K562 (cell line): ENCODE data around the gene AIMP1. TPM values are rescaled to one million over a fixed set of nuclear protein-coding genes. Genes with fewer than 3 reads are reported as not detected.

ENCODE experiments used
- ATAC-seq: fragments of 200-7000 bp; cut with Tn5 transposase; 3 replicates; pipeline ENCODE4 v1.9.1; 2020; ENCODE audit warnings: moderate library complexity
- BruUV-seq: library from RNA; stranded (reverse); fragments of 400-500 nt; replicated peaks from 2 replicates; lab custom pipeline; 2021; lab: Mats Ljungman, UMichigan
- CTCF ChIA-PET: fragments of 300-600 bp; formaldehyde crosslinking; extraction: SDS; loops from one replicate; lab custom pipeline; 2021; ENCODE audit warnings: low intra/inter-chr PET ratio; lab: Yijun Ruan, JAX
- POLR2A ChIA-PET: fragments of 300-600, 350-650 bp; sonication (Branson Sonifier 250); formaldehyde crosslinking; extraction: SDS; loops from one replicate; lab custom pipeline; 2021; ENCODE audit warnings: antibody characterized with exemption, inconsistent platforms; lab: Yijun Ruan, JAX
- DNase-seq, 4 experiments: peaks; one replicate each; pipeline versions ENCODE4 v3.0.0 to v3.0.0-alpha.2; 2011 to 2018; ENCODE audit warnings: low spot score in 3 of 4, mixed read lengths in 3 of 4; ENCODE audit errors: extremely low read depth in 1 of 4
- FAIRE-seq: peaks from 2 replicates; lab custom pipeline; 2011; peaks lifted over from hg19 to GRCh38; lab: Jason Lieb, UNC
- H2AFZ ChIP-seq: 2 replicates; pipeline ENCODE4 v1.6.0; 2011; ENCODE audit warnings: low read depth, low read length, control low read depth, inconsistent platforms
- H3K27ac ChIP-seq: fragments of 200-600 bp; 3 replicates; pipeline ENCODE4 v1.8.0; 2011; ENCODE audit warnings: low read depth, mild to moderate bottlenecking, control low read depth, inconsistent platforms, low read length, moderate library complexity, mixed read lengths; ENCODE audit errors: extremely low read depth
- H3K27me3 ChIP-seq, 2 experiments: fragments of 300-600 bp in 1 of 2; 2 replicates in 1 of 2; 3 replicates in 1 of 2; pipeline versions ENCODE4 v1.6.0 to v1.8.0; 2011; ENCODE audit warnings: inconsistent platforms in 2 of 2, low read length in 2 of 2, mild to moderate bottlenecking in 1 of 2, mixed read lengths in 1 of 2, moderate library complexity in 1 of 2; ENCODE audit not compliant: control insufficient read depth in 2 of 2, insufficient read depth in 2 of 2
- H3K36me3 ChIP-seq: fragments of 300-600 bp; 3 replicates; pipeline ENCODE4 v1.8.0; 2011; ENCODE audit warnings: mild to moderate bottlenecking, low read length, inconsistent platforms; ENCODE audit not compliant: control insufficient read depth, insufficient read depth
- H3K4me1 ChIP-seq, 2 experiments: fragments of 200-600 bp in 1 of 2; replicated peaks in 1 of 2; 2 replicates in 1 of 2; 3 replicates in 1 of 2; pipeline versions ENCODE4 v1.5.1 to v1.8.0; 2011; ENCODE audit warnings: inconsistent platforms in 2 of 2, low read length in 2 of 2, mild to moderate bottlenecking in 1 of 2, mixed read lengths in 1 of 2, moderate library complexity in 1 of 2; ENCODE audit not compliant: control insufficient read depth in 2 of 2, insufficient read depth in 2 of 2
- H3K4me2 ChIP-seq: 2 replicates; pipeline ENCODE4 v1.6.1; 2011; ENCODE audit warnings: low read length, control low read depth, inconsistent platforms, mixed read lengths; ENCODE audit not compliant: insufficient read depth
- H3K4me3 ChIP-seq: fragments of 200-600 bp; sonication (generic), shearing (Covaris generic); 2 replicates; pipeline ENCODE4 v1.5.1; 2016; ENCODE audit warnings: control low read depth, inconsistent platforms
- H3K79me2 ChIP-seq: fragments of 200-600 bp; 3 replicates; pipeline ENCODE4 v1.8.0; 2011; ENCODE audit warnings: low read length, inconsistent platforms; ENCODE audit not compliant: control insufficient read depth, insufficient read depth
- H3K9ac ChIP-seq, 2 experiments: 2 replicates each; pipeline versions ENCODE4 v1.6.0 to v1.6.1; 2011; ENCODE audit warnings: low read depth in 2 of 2, low read length in 2 of 2, control low read depth in 1 of 2, inconsistent platforms in 1 of 2, mild to moderate bottlenecking in 1 of 2, mixed read lengths in 1 of 2; ENCODE audit not compliant: insufficient read depth in 1 of 2
- H3K9me1 ChIP-seq: one replicate; pipeline ENCODE4 v1.6.0; 2011; ENCODE audit warnings: inconsistent platforms, mild to moderate bottlenecking, low read length, moderate library complexity; ENCODE audit not compliant: control insufficient read depth, insufficient read depth
- H3K9me3 ChIP-seq: replicated peaks from 2 replicates; pipeline ENCODE4 v1.5.1; 2011; ENCODE audit warnings: low read depth, low read length, inconsistent platforms; ENCODE audit not compliant: control insufficient read depth, insufficient read depth
- H4K20me1 ChIP-seq: replicated peaks from 2 replicates; pipeline ENCODE4 v1.6.1; 2011; ENCODE audit warnings: low read length, inconsistent platforms, mixed read lengths; ENCODE audit not compliant: control insufficient read depth, insufficient read depth
- TSC22D4 ChIP-seq: fragments of 450-650 bp; IDR thresholded peaks from 2 replicates; pipeline ENCODE4 v1.6.1; 2016; ENCODE audit warnings: missing genetic modification characterization, missing biosample characterization, control low read depth
- ZKSCAN3 ChIP-seq: fragments of 250-450 bp; sonication (Bioruptor Pico); IDR thresholded peaks from 2 replicates; pipeline ENCODE4 v1.4.0; 2020
- in situ Hi-C: fragments of 300-500 bp; cut with MboI; formaldehyde crosslinking; loops from 4 replicates; pipeline ENCODE4 v1.15.0; 2018; ENCODE audit warnings: inconsistent platforms, mixed read lengths
- intact Hi-C: fragments of 100-400 bp; cut with micrococcal nuclease; formaldehyde crosslinking; loops from 2 replicates; pipeline ENCODE4 v1.14.2; 2022
- polyA plus RNA-seq, 8 experiments: library from polyadenylated mRNA; depleted of rRNA in 4 of 8; stranded (reverse) in 5 of 8; unstranded in 3 of 8; fragments of >200 nt; fragmentation: Nextera tagmentation in 2 of 8; fragmentation: Illumina TruSeq in 1 of 8; extraction: Ambion mirVana in 2 of 8; extraction: Trizol in 1 of 8; gene quantifications; 2 replicates each; pipeline versions ENCODE4 v1.2.1 to v1.2.3, GENCODE V29; 2011 to 2014; ENCODE audit warnings: inconsistent platforms in 1 of 8, missing spikeins in 1 of 8
- total RNA-seq, 7 experiments: library from RNA; depleted of rRNA in 6 of 7; stranded (reverse); fragments of >200 nt in 6 of 7; fragmentation: Illumina TruSeq in 2 of 7; extraction: Trizol in 2 of 7; gene quantifications; 2 replicates each; pipeline versions ENCODE4 v1.2.1 to v1.2.3, GENCODE V29; 2011 to 2021; ENCODE audit warnings: low replicate concordance in 1 of 7
- TF ChIP-seq, protein P1 (sequence below): fragments of 450-650 bp; formaldehyde crosslinking; IDR thresholded peaks from 2 replicates; pipeline ENCODE4 v1.4.0; 2020; ENCODE audit warnings: mild to moderate bottlenecking, moderate library complexity
- TF ChIP-seq, protein P2 (sequence below): fragments of 450-650 bp; formaldehyde crosslinking; IDR thresholded peaks from 2 replicates; pipeline ENCODE4 v1.4.0; 2022; ENCODE audit warnings: missing genetic modification characterization

AIMP1 gene
- total and polyA plus RNA-seq, 9 of the 15 experiments (the other 6 are each of a cell fraction or from before 2014, with no cell fraction given) = 39.9 to 141 (median 70.1) TPM

DNA sequence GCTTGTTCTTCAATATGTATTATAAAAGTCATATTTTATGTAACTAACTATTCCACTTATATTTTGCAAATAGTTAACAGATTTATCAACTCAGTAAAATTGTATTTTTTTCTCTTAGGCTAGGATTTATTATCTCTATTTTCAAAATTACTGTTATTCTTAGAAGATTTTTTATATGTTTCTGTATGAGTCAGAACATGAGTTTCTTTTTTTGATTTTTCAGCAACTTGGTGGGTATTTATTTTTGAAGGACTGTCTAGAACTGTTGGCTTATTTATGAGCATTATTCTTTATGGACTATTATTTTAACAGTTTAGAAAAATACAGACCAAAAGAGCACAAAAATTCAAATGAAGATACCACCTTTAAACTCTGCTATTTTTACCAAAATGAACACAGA, 6.8 kb downstream of the AIMP1 start:
- intact Hi-C loops = no loop called here
- Histone ChIP-seq H3K9me1 (no peaks in the 10 kb centered on the region), H3K4me2 (no peak overlapping the region), H3K9ac (no peak overlapping the region), H3K27ac (no peak overlapping the region), H2AFZ (no peak overlapping the region), H3K4me1 (peaks cover 0 to 3% of the 10 kb centered on the region in 2 experiments; a peak in 1 of 5 replicates), H3K36me3 (peaks cover 56% of the 10 kb centered on the region), H3K27me3 (no peaks in the 10 kb centered on the region), H4K20me1 (no peaks in the 10 kb centered on the region), H3K4me3 (no peak overlapping the region), H3K9me3 (no peaks in the 10 kb centered on the region), H3K79me2 (peaks cover 56% of the 10 kb centered on the region)
- in situ Hi-C loops = loop anchor here (25.0 kb wide), 1 partner anchor 1389 kb away; the partner anchor contains the start of gene PAPSS1
- no TSS peak for BruUV-seq
- ChIA-PET CTCF (no interaction called here), POLR2A (no interaction called here)
- TF ChIP-seq ZKSCAN3 = no peak
- TF ChIP-seq, protein P1, sequence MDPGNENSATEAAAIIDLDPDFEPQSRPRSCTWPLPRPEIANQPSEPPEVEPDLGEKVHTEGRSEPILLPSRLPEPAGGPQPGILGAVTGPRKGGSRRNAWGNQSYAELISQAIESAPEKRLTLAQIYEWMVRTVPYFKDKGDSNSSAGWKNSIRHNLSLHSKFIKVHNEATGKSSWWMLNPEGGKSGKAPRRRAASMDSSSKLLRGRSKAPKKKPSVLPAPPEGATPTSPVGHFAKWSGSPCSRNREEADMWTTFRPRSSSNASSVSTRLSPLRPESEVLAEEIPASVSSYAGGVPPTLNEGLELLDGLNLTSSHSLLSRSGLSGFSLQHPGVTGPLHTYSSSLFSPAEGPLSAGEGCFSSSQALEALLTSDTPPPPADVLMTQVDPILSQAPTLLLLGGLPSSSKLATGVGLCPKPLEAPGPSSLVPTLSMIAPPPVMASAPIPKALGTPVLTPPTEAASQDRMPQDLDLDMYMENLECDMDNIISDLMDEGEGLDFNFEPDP (CRISPR knock-in tag) = no peak
- TF ChIP-seq, protein P2, sequence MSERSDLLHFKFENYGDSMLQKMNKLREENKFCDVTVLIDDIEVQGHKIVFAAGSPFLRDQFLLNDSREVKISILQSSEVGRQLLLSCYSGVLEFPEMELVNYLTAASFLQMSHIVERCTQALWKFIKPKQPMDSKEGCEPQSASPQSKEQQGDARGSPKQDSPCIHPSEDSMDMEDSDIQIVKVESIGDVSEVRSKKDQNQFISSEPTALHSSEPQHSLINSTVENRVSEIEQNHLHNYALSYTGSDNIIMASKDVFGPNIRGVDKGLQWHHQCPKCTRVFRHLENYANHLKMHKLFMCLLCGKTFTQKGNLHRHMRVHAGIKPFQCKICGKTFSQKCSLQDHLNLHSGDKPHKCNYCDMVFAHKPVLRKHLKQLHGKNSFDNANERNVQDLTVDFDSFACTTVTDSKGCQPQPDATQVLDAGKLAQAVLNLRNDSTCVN (CRISPR knock-in tag) = no peak
- no peak for TF ChIP-seq TSC22D4 (tag)
- ATAC-seq = no peak
- no peak for FAIRE-seq
- no peak for DNase-seq
